Adrenal gland (tissue), 5 donors: Measurements from ENCODE around the gene CASP10.

ENCODE experiments used
- POLR2A ChIP-seq, 2 donors: fragments of 450-650 bp; IDR thresholded peaks; one replicate each; pipeline ENCODE4 v1.6.1; 2017; ENCODE audit warnings: antibody characterized with exemption in 2 of 2, mild to moderate bottlenecking in 2 of 2, moderate library complexity in 1 of 2
- TF ChIP-seq, protein P1 (sequence below), 6 experiments: fragments of 450-650 bp in 4 of 6; fragments of 200-600 bp in 2 of 6; sonication (generic) in 1 of 6; IDR thresholded peaks; 1 replicate in 5 of 6; 2 replicates in 1 of 6; pipeline versions ENCODE4 v1.5.1 to v1.8.0; 2016 to 2021; ENCODE audit warnings: antibody characterized with exemption in 6 of 6, mild to moderate bottlenecking in 2 of 6, moderate library complexity in 1 of 6
- donor health status: DM: no; HTN: no; CAD: no.

DNA sequence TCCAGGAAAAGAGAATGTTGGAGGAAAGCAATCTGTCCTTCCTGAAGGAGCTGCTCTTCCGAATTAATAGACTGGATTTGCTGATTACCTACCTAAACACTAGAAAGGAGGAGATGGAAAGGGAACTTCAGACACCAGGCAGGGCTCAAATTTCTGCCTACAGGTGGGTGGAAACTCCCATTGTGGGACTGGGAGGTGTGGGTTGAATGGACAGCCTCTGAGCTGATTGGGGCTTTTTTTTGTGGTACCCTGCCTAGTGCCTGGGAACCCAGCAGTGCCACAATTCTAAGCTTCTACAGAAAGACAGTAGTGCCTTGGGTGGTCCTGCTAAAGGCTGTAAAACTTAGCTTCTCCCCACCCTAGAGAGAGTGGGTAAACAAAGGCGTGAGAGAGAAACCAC, 83.7 kb downstream of the CASP10 start:
- TF ChIP-seq, protein P1, sequence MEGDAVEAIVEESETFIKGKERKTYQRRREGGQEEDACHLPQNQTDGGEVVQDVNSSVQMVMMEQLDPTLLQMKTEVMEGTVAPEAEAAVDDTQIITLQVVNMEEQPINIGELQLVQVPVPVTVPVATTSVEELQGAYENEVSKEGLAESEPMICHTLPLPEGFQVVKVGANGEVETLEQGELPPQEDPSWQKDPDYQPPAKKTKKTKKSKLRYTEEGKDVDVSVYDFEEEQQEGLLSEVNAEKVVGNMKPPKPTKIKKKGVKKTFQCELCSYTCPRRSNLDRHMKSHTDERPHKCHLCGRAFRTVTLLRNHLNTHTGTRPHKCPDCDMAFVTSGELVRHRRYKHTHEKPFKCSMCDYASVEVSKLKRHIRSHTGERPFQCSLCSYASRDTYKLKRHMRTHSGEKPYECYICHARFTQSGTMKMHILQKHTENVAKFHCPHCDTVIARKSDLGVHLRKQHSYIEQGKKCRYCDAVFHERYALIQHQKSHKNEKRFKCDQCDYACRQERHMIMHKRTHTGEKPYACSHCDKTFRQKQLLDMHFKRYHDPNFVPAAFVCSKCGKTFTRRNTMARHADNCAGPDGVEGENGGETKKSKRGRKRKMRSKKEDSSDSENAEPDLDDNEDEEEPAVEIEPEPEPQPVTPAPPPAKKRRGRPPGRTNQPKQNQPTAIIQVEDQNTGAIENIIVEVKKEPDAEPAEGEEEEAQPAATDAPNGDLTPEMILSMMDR (IDR thresholded peaks at IDR 0.05) = no peak
- no peak for TF ChIP-seq POLR2A (IDR thresholded peaks at IDR 0.05)
